ENCODE data around the gene SFMBT2. TPM values are rescaled to one million over a fixed set of nuclear protein-coding genes. Genes with fewer than 3 reads are reported as not detected.
"Not testable (repeated sequence)": the region's sequence is repeated elsewhere in the genome, so short reads cannot be mapped to it uniquely, and the experiment has no call there.

SFMBT2 gene
- total RNA-seq, 1 experiment from 2014 or later = 2.4 TPM

DNA sequence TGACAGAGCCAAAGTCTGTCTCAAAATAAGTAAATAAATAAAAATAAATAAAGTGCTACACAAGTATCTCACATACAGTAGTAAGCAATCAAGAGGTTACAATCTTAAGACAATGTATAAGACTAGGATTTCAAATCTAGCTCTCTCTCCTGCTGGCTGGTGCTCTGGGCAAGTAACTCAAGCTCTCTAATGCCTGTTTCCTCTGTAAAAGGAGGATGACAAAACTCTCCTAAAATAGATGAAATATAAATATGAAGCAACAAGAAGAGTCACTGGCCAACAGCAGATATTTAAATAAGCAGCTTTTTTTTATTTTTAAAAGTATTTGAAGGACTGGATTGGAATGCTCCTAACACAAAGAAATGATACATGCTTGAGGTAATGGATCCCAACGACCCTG lies 7.2 kb downstream of the SFMBT2 start:
- DNase-seq (ENCODE audit: low read depth) = no peak

DNA sequence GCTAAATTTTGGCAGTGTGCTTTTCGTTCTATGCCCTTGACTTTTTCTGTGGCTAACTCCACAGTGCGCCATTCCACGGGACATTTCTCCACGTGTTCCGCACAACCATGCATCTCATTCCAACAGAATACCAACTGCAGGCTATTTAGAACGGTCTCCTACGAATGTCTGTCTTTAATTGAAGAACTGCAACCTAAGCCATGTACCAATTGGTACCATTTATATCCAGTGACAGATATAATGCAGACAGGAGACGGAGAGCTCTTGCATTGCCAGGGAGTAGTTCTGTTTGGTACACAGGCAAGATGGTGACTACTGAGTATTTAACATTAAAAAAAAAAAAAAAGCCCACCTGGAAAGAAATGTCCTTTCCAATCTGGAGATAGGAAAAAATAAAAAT lies 9.1 kb downstream of the SFMBT2 start:
- DNase-seq (ENCODE audit: low read depth) = no peak

DNA sequence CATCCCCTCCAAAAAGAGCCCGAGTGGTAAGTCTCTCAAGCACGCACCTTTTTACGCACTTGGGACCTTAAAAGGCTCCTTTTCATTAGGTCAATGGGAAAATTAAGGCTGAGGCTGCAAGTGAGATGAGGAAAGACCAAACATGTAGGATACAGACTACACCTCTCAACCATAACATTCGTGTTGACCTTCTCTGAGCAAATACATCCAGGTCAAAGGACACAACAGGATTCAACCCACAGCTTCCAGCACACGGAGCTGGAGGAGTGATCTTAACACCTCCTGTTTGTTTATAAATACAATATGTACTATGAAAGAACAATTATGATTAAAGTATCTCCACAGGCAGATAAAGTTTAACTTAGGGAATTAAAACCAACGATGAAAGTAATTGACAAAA lies 9.7 kb downstream of the SFMBT2 start:
- DNase-seq (ENCODE audit: low read depth) = no peak

DNA sequence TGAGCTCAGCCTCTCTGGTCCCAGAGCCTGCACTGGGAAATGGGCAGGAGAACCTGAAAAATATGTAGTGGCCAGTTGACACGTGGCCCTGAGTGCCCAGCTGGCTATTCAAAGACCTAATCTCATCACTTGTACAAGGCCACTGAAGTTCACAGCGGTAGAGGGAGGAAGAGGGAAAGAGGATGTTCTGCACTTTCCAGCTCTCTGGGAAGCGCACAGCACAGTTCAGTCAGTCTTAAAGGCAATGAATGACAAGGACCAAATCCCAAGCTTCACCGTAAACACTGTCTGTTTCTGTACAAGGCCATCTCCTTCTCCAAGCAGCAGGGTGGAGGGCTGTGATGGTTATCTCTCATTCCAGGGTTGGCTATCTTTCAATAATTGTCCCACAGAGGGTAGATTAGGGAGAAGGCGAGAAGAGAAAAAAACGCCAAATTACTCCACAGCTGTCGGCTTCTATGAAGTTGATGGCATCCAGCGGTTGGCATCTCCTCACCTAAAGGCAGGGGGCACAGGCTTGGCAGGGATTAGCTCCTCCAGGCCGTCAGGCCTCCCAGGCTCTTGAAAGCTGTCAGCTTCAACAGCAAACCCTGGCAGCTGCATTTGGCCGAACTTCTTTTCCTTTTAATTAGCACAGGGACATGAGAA lies 10.6 kb downstream of the SFMBT2 start:
- DNase-seq (ENCODE audit: low read depth) = no peak

DNA sequence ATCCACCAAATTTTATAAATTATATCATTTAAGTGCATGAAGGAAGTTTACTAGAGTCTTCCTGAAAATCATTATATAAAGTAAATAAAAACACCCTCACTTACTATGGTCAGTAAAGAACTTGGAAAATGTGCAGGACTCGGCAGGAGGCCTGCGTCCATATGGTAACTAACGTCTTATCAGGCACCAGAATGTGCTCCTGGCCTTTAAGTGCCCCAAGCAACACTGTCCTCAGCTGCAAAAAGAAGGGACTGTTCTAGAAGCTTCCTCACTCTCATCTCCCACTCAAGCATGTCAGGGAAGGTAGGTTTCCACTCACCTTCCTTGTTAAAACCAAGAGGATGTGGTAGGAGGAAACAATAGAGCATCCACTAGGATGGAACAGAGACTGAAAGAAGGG lies 11.3 kb downstream of the SFMBT2 start:
- no peak for DNase-seq (ENCODE audit: low read depth)

DNA sequence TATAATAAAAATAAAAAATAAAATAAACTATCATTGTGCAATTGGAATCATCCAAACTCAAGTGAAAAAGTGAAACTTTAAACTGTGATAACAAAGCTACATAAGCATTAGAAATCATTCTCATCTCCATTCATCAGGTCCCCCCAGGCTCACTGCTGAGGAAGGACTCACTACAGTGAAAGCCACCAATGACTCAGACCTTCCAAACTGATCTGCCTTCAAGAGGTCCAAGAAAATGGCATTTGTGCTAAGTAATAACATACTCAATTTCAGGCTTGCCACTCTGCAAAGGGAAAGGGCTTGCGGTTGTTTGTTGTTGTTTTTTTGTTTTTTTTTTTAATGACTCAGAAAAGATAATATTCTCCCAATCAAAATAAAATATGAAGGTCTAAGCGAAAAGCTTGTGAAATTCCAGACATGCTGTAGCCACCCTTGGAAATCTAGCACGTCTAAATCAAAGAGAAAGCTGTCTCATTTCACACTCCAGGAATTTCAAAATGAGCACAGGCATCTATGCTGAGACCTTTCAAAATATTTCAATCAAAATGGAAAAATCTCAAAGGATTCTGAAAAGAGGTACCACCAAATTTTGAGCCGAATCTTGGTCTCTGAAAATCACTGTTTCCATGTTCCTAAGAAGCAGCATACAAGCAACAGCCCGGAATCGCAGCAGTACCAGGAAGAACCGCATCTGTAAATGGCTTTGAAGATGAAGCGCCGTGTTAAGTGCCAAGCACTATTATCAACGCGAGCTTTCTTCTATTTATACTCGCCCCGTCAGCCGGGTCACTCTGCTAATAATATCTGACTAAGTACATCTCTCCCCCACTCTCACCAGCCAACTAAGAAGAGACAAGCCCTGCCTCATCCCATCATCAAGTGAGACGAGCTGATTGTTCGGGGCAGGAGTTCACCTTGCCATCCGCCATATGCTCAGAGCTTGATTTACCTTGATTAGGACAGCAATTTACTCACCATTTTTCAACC lies 13.5 kb downstream of the SFMBT2 start:
- DNase-seq (ENCODE audit: low read depth) = peak; percentile 26

DNA sequence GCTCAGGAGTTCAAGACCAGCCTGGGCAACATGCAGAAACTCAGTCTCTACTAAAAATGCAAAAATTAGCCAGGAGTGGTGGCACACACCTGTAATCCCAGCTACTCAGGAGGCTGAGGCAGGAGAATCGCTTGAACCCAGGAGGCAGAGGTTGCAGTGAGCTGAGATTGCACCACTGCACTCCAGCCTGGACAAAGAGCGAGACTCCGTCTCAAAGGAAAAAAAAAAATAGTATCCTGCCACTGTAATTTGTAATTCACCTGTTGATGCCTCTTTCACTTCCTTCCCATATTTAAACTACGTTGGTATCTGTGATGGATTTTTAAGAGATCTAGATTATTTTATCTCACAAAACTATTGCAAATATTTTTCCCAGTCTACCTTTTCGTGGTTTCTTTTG lies 18.5 kb downstream of the SFMBT2 start:
- DNase-seq (ENCODE audit: low read depth) = not testable (repeated sequence)

DNA sequence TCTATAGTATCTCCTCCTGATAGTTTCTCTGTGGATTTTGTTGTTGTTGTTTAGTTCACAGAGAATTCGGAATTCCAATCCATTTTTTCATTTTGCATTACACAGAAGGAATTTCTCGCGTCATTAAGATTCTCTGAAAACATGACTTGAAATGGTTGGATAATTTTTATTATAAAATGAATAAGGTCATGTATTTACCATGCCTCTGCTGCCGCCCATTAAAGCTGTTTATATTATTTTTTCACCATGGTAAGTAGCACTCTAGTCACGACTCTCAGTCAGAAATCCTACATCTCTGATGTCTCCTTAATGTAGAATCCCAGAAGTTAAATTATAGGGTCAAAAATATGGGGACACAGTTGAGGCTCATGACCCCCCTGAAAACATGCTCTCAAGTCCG lies 19.1 kb downstream of the SFMBT2 start:
- no peak for DNase-seq (ENCODE audit: low read depth)

DNA sequence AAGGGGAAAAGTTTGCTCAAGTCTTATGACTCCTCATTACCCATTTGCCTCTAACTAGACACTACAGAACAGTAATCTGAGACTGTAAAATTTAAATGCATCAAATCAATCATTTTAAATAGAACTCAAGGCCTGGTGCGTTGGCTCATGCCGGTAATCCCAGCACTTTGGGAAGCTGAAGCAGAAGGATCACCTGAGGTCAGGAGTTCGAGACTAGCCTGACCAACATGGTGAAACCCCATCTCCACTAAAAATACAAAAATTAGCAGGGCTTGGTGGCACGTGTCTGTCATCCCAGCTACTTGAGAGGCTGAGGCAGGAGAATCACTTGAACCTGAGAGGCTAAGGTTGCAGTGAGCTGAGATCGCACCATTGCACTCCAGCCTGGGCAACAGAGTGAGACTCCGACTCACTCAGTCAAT lies 20.1 kb downstream of the SFMBT2 start:
- not testable (repeated sequence) for DNase-seq (ENCODE audit: low read depth)

DNA sequence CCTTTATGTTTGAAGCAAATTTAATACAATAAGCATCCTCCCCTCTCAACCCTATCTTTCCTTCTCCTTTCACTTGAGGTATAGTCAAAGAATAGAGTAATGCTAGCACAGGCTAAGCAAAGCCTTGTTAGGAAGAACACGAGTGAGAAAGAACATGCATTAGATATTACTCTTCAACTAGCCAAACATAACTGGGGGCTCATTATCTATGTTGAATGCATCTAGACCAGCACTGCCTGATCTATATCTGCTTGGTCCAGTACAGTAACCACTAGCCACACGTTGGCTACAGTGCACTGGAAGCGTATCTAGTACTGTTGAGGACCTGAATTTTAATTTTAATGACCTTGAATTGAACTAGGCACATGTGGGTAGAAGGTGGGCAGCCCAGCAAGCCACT lies 21.0 kb downstream of the SFMBT2 start:
- DNase-seq (ENCODE audit: low read depth) = no peak

DNA sequence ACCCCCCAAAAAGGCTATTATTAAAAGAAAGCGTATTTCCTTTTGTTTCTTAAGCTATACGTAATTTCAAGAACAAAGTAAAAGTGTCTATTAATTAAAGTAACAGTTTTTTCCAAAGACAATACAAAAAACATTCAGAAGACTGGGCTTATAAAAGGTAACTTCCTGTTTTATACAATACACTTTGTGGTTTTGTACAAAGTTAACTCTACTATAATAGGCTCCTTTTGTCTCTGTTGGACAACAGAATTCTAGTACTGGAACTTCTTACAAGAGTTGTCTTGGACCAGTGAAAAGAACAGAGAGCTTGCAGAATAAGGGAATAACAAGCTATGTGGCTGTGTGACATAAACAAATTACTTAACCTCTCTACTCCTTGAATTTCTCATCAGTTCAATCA lies 21.5 kb downstream of the SFMBT2 start:
- no peak for DNase-seq (ENCODE audit: low read depth)

DNA sequence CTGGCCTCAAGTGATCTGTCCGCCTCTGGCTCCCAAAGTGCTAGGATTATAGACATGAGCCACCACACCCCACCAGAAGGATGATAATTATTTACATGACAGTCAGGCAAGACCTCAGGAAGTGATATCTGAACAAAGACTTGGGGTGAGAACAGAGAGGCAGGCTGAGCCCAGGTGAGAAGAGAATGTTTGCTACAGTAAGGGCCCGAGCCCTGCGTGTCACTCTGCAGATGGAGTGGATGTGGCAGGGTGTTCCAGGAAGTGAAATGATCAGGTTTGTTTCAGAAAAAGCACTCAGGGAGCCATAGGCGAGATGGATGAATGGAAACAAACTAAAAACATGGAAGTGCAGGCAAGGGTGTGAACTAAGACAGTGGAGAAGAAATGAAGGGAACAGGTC lies 22.2 kb downstream of the SFMBT2 start:
- no peak for DNase-seq (ENCODE audit: low read depth)

DNA sequence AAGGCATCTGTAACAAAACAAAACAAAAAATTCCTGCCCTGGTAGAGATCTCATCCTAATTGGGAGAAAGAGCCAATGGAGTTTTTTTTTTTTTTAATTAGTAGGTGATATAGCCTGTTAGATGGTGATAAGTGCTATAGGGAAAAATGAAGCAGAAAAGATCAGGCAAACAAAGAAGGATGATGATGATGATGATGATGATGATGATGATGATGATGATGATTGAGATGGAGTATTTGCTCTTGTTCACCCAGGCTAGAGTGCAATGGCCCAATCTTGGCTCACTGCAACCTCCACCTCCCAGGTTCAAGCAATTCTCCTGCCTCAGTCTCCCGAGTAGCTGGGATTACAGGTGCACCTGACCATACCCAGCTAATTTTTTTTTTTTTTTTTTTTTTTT lies 22.7 kb downstream of the SFMBT2 start:
- not testable (repeated sequence) for DNase-seq (ENCODE audit: low read depth)

DNA sequence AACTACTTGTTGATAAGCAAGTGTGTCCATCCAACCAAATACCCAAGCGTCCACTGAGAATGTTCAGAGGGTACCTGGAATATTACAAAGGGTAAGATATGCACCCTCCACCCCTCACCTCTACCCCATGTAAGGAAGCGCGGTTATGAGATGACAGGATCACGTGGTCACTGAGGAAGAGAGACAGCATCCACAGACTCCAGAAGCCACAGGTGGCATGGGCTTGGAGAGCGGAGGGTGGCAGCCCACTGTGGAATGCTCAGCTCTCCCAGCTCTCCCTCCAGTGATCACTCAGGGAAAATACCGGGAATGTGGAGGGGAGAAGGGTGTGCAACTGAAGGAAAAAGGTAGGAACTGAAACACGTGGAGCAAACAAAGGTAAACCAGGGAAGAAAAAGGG lies 25.7 kb downstream of the SFMBT2 start:
- DNase-seq (ENCODE audit: low read depth) = no peak

DNA sequence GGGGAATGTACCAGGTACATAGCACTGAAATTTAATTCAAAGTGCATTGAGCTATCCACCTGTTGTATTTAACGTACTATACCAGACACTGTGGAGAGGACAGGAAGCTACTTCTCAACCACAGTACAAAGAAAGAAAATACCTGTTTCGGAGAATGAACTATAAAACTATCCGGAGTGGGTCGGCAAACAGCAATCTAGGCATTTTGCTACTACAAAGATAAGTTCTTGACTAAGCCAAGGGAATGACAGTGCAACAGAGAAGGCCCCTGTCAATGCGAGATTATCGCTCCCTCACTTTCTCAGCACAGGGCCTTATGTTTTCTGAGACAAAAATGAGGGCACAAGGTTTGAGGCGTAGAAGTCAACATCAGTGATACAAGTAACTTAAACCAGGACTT lies 27.4 kb downstream of the SFMBT2 start:
- DNase-seq (ENCODE audit: low read depth) = no peak

DNA sequence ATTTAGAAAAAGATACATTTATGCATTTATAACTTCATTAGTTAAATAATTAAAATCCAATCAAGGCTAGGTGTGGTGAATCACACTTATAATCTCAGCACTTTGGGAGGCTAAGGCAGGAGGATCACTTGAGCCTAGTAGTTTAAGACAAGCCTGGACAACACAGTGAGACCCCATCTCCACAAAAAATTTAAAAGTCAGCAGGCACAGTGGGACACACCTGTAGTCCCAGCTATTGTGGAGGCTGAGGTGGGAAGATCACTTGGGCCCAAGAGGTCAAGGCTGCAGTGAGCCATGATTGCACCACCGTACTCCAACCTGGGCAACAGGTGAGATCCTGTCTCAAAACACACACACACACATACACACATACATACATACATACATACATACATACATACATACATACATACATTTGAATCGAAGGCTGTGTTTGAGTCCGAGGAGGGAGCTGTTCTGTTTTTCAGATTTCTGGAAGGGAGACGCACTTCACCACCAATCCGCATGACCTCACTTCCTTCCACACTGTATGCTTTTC lies 30.1 kb downstream of the SFMBT2 start:
- DNase-seq (ENCODE audit: low read depth) = no peak

DNA sequence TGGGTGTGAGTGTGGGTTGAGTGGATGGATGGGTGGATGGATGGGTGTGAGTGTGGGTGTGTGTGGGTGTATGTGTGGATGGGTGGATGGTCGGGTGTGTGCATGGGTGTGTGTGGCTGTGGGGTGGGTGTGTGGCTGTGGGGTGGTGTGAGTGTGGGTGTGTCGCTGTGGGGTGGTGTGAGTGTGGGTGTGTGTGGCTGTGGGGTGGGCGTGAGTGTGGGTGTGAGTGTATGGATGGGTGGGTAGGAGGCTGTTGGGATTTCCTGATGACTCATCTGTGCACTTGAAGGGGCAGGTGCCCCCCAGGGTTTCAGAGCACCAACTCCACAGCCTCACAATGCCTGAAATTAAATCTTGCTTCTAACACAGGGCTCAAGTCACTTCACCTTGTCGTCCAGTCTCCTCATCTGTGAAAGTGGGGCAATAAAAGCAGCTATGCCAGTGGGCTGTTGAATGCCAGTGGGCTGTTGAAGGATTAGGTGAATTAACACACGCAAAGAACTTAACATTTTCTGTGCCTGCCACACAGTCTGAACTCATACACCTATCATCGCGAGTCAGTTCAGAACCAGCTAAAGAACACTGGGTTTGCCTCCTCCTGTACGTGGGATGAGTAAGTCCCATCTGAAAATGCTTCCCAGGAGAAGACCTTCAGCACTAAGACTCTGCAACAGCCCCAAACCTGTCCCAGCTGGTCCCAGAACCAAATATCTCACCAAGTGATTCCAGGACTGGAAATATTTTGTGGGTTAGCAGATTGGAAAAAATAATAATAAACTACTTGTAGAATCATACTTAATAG lies 32.0 kb downstream of the SFMBT2 start:
- DNase-seq (ENCODE audit: low read depth) = peak; percentile 21

DNA sequence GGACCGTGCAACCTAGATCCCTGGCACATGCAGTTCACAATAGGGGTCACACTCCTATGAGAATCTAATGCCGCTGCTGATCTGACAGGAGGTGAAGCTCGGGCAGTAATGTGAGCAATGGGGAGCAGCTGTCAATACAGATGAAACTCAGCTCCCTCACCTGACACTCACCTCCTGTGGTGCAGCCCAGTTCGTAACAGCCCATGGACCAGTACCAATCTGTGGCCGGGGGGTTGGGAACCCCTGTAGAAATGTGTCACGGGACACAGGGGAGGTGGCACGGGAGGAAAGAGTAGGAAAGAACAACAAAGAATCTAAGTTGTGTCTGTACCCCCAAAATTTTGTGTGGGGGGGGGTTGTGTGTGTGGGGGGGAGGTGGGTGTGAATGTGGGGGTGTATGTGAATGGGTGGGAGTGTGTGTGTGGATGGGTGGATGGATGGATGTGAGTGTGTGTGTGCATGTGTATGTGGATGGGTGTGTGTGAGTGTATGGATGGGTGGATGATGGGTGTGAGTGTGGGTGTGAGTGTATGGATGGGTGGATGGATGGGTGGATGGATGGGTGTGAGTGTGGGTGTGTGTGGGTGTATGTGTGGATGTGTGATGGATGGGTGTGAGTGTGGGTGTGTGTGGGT lies 33.1 kb downstream of the SFMBT2 start:
- no peak for DNase-seq (ENCODE audit: low read depth)

DNA sequence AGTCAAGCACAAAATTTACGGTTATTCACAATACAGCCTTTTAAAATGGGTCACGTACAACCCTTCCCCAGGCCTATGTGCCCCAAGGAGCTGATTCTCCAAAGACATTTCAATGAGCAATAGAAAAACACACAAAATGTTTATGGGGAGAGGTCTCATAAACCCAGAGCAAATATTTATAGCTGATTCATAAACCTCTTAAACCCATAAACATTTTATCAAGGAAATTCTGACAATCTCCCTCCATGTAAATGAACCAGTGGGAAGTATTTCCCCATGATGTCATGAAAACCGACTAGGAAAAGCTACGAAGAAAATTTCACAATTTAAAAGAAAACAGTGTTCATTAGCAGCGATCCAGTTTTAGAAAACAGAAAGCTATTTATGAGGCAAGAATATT lies 36.0 kb downstream of the SFMBT2 start:
- DNase-seq (ENCODE audit: low read depth) = no peak

DNA sequence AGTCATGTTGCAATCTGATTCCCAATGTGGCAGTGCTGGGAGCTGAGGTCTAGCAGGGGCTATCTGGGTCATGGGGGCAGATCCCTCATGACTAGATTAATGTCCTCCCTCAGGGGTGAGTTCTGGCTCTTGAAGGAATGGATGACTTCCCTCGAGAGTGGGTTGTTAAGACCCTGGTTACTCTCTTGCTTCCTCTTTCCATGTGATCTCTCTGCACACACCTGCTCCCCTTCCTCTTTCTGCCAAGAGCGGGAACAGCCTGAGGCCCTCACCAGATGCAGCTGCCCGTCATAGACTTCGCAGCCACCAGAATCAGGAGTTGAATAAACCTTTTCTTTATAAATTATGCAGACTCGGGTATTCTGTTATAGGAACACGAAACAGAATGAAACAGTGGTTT lies 37.8 kb downstream of the SFMBT2 start:
- no peak for DNase-seq (ENCODE audit: low read depth)

DNA sequence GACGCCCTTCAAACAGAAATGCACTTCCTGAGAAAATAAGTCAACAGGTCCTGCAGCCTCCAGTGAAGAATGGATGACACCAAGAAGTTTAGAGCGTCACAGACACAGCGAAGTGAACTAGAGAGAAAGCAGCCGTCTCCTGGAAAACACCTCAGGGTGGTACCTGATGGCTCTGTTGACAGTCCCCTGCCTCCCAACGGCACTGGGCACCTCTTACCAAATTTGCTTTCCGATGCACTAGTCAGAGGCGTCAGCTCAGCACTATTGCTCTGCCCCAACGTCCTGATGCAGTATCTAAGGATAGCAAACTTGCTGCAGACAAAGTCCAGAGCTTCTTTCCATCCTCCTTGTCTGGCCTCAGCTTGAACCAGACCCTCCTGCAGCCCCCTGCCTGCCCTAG lies 38.3 kb downstream of the SFMBT2 start:
- DNase-seq (ENCODE audit: low read depth) = no peak
